H9 (cell line): ENCODE results near the gene AKNAD1. TPM values are rescaled to one million over a fixed set of nuclear protein-coding genes. Genes with fewer than 3 reads are reported as not detected.

Source experiments
- DNase-seq: peaks from one replicate; pipeline ENCODE4 v3.0.0-alpha.2; 2017
- H2AFZ ChIP-seq: one replicate; pipeline ENCODE4 v1.6.1; 2013; ENCODE audit warnings: mild to moderate bottlenecking, low read length, control low read depth, moderate library complexity
- H2AK5ac ChIP-seq: 2 replicates; pipeline ENCODE4 v1.6.1; 2013; ENCODE audit warnings: low read length, control low read depth, mixed read lengths; ENCODE audit not compliant: insufficient read length
- H2BK120ac ChIP-seq: one replicate; pipeline ENCODE4 v1.6.1; 2013; ENCODE audit warnings: low read depth, mild to moderate bottlenecking, low read length, control low read depth, inconsistent platforms; ENCODE audit not compliant: poor library complexity, severe bottlenecking
- H2BK12ac ChIP-seq: 2 replicates; pipeline ENCODE4 v1.6.1; 2013; ENCODE audit warnings: low read length, control low read depth, mixed read lengths, low read depth; ENCODE audit not compliant: insufficient read length
- H2BK15ac ChIP-seq: 2 replicates; pipeline ENCODE4 v1.6.1; 2013; ENCODE audit warnings: low read depth, low read length, control low read depth
- H2BK20ac ChIP-seq: one replicate; pipeline ENCODE4 v1.6.1; 2013; ENCODE audit warnings: low read depth, mild to moderate bottlenecking, low read length, control low read depth, inconsistent platforms; ENCODE audit not compliant: poor library complexity, severe bottlenecking
- H2BK5ac ChIP-seq: 2 replicates; pipeline ENCODE4 v1.6.1; 2013; ENCODE audit warnings: low read length, control low read depth, mixed read lengths; ENCODE audit not compliant: insufficient read length
- H3K14ac ChIP-seq: 2 replicates; pipeline ENCODE4 v1.6.1; 2013; ENCODE audit warnings: low read length, control low read depth; ENCODE audit not compliant: insufficient read depth
- H3K18ac ChIP-seq: 2 replicates; pipeline ENCODE4 v1.6.1; 2013; ENCODE audit warnings: low read depth, mild to moderate bottlenecking, mixed read lengths, low read length, control low read depth; ENCODE audit not compliant: insufficient read length
- H3K23ac ChIP-seq: 2 replicates; pipeline ENCODE4 v1.6.1; 2013; ENCODE audit warnings: low read length, control low read depth, mixed read lengths, low read depth; ENCODE audit not compliant: insufficient read length
- H3K23me2 ChIP-seq: 2 replicates; pipeline ENCODE4 v1.6.1; 2013; ENCODE audit warnings: low read depth, mild to moderate bottlenecking, mixed read lengths, low read length, control low read depth; ENCODE audit not compliant: insufficient read length, poor library complexity, severe bottlenecking
- H3K27ac ChIP-seq: 2 replicates; pipeline ENCODE4 v1.5.1; 2013; ENCODE audit warnings: low read length, control low read depth, mixed read lengths, low read depth; ENCODE audit not compliant: insufficient read length
- H3K27me3 ChIP-seq: 2 replicates; pipeline ENCODE4 v1.6.1; 2013; ENCODE audit warnings: low read length, control low read depth, inconsistent platforms; ENCODE audit not compliant: insufficient read depth
- H3K4ac ChIP-seq: 2 replicates; pipeline ENCODE4 v1.6.1; 2013; ENCODE audit warnings: low read depth, mild to moderate bottlenecking, control low read depth, inconsistent platforms, low read length, moderate library complexity
- H3K4me1 ChIP-seq: 2 replicates; pipeline ENCODE4 v1.6.1; 2013; ENCODE audit warnings: low read length, control low read depth, inconsistent platforms; ENCODE audit not compliant: insufficient read depth
- H3K4me2 ChIP-seq: 2 replicates; pipeline ENCODE4 v1.6.1; 2013; ENCODE audit warnings: low read length, control low read depth, mixed read lengths; ENCODE audit not compliant: insufficient read length, insufficient read depth
- H3K56ac ChIP-seq: 2 replicates; pipeline ENCODE4 v1.6.1; 2013; ENCODE audit warnings: low read depth, mild to moderate bottlenecking, mixed read lengths, low read length, control low read depth; ENCODE audit not compliant: insufficient read length
- H3K79me1 ChIP-seq: 2 replicates; pipeline ENCODE4 v1.6.1; 2013; ENCODE audit warnings: low read depth, mild to moderate bottlenecking, moderate library complexity, low read length, control low read depth, inconsistent platforms; ENCODE audit not compliant: insufficient read depth, poor library complexity, severe bottlenecking
- H3K79me2 ChIP-seq: 2 replicates; pipeline ENCODE4 v1.6.1; 2013; ENCODE audit warnings: low read length, control low read depth, inconsistent platforms; ENCODE audit not compliant: insufficient read depth
- H3K9ac ChIP-seq: 2 replicates; pipeline ENCODE4 v1.6.1; 2013; ENCODE audit warnings: low read length, control low read depth, mixed read lengths; ENCODE audit not compliant: insufficient read length; ENCODE audit errors: extremely low read depth
- H3K9me3 ChIP-seq: one replicate; pipeline ENCODE4 v1.6.1; 2013; ENCODE audit warnings: low read depth, low read length, inconsistent platforms; ENCODE audit not compliant: control insufficient read depth
- H3T11ph ChIP-seq: one replicate; pipeline ENCODE4 v1.6.1; 2013; ENCODE audit warnings: mild to moderate bottlenecking, low read length, control low read depth, inconsistent platforms
- H4K20me1 ChIP-seq: one replicate; pipeline ENCODE4 v1.6.1; 2013; ENCODE audit not compliant: control insufficient read depth, insufficient read length, insufficient read depth
- H4K5ac ChIP-seq: 2 replicates; pipeline ENCODE4 v1.6.1; 2013; ENCODE audit warnings: low read depth, mild to moderate bottlenecking, mixed read lengths, low read length, control low read depth; ENCODE audit not compliant: insufficient read length
- H4K8ac ChIP-seq: replicated peaks from 2 replicates; pipeline ENCODE4 v1.6.1; 2013; ENCODE audit warnings: low read length, control low read depth, mixed read lengths, low read depth; ENCODE audit not compliant: insufficient read length
- H4K91ac ChIP-seq: 2 replicates; pipeline ENCODE4 v1.6.1; 2013; ENCODE audit warnings: low read depth, mild to moderate bottlenecking, moderate library complexity, mixed read lengths, low read length, control low read depth; ENCODE audit not compliant: insufficient read length
- H3K27ac Mint-ChIP-seq, 3 experiments: 2 replicates in 2 of 3; 3 replicates in 1 of 3; pipeline ENCODE4 v1.8.0; 2020 to 2021; ENCODE audit warnings: mixed read lengths in 3 of 3, mild to moderate bottlenecking in 1 of 3, moderate library complexity in 1 of 3
- H3K27me3 Mint-ChIP-seq: 2 replicates; pipeline ENCODE4 v1.8.0; 2021; ENCODE audit warnings: low read depth, mild to moderate bottlenecking, moderate library complexity, mixed read lengths
- H3K36me3 Mint-ChIP-seq, 3 experiments: 2 replicates in 2 of 3; 3 replicates in 1 of 3; pipeline ENCODE4 v1.8.0; 2020 to 2021; ENCODE audit warnings: low read depth in 3 of 3, mixed read lengths in 3 of 3; ENCODE audit not compliant: insufficient read depth in 1 of 3
- H3K4me1 Mint-ChIP-seq, 2 experiments: 2 replicates each; pipeline ENCODE4 v1.8.0; 2020; ENCODE audit warnings: mixed read lengths in 2 of 2
- H3K4me3 Mint-ChIP-seq, 2 experiments: 2 replicates in 1 of 2; 3 replicates in 1 of 2; pipeline ENCODE4 v1.8.0; 2020 to 2021; ENCODE audit warnings: mild to moderate bottlenecking in 2 of 2, mixed read lengths in 2 of 2, moderate library complexity in 1 of 2
- H3K9me3 Mint-ChIP-seq, 2 experiments: 2 replicates in 1 of 2; 3 replicates in 1 of 2; pipeline ENCODE4 v1.8.0; 2020; ENCODE audit warnings: mild to moderate bottlenecking in 2 of 2, mixed read lengths in 2 of 2, moderate library complexity in 1 of 2
- total RNA-seq: library from RNA; stranded (reverse); gene quantifications from 2 replicates; pipeline ENCODE4 v1.2.1, GENCODE V29; 2021
- TF ChIP-seq, protein P1 (sequence below): fragments of 200-600 bp; sonication (generic); conservative IDR thresholded peaks from 3 replicates; pipeline ENCODE4 v1.8.0; 2021; ENCODE audit warnings: antibody characterized with exemption, mild to moderate bottlenecking

Gene AKNAD1
- total RNA-seq, 1 experiment from 2014 or later: not detected

DNA sequence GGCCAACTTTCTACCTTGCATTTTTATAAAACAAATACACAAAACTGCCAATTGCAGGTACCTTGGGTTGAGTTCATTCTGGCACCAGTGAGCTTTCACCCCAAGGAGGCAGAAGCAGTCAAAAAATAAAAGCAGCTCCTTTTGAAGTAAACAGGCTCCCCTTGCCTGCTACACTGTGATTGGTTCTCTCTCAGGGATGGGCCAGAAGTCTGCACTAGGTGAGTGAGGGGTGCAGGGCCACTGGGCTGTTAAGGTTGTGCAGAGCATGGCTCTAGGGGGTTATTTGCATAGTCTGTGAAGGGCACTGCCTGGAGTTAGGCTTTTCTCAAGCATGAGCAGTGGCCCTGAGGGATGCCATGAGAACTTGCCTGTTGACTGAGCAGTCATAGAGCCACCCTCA, 39.1 kb downstream of the AKNAD1 start:
- Histone ChIP-seq H3T11ph (no peak overlapping the region), H2BK15ac (no peak overlapping the region), H3K18ac (no peak overlapping the region), H2BK12ac (no peak overlapping the region), H2BK20ac (no peak overlapping the region), H3K4me2 (no peak overlapping the region), H4K5ac (no peak overlapping the region), H3K79me2 (no peaks in the 10 kb centered on the region), H4K20me1 (no peaks in the 10 kb centered on the region), H2BK5ac (no peak overlapping the region), H3K79me1 (no peaks in the 10 kb centered on the region), H2AFZ (no peak overlapping the region), H3K56ac (no peak overlapping the region), H2BK120ac (no peak overlapping the region), H3K9ac (no peak overlapping the region), H4K91ac (no peak overlapping the region), H3K14ac (no peak overlapping the region), H3K27me3 (no peaks in the 10 kb centered on the region), H2AK5ac (no peak overlapping the region), H3K23me2 (no peaks in the 10 kb centered on the region), H3K27ac (no peak overlapping the region), H3K9me3 (no peaks in the 10 kb centered on the region), H3K23ac (no peak overlapping the region), H3K4ac (no peak overlapping the region), H3K4me1 (no peaks in the 10 kb centered on the region; the same call in 1 of the 2 replicates), H4K8ac (no peak overlapping the region)
- H3K4me3 Mint-ChIP-seq: no peak overlapping the region
- H3K4me1 Mint-ChIP-seq: peaks cover 31 to 33% of the 10 kb centered on the region in 2 experiments
- H3K27ac Mint-ChIP-seq: peak overlapping the region in 2 of 3 experiments; percentile 55 to 72; a peak in 2 of 7 replicates
- TF ChIP-seq, protein P1, sequence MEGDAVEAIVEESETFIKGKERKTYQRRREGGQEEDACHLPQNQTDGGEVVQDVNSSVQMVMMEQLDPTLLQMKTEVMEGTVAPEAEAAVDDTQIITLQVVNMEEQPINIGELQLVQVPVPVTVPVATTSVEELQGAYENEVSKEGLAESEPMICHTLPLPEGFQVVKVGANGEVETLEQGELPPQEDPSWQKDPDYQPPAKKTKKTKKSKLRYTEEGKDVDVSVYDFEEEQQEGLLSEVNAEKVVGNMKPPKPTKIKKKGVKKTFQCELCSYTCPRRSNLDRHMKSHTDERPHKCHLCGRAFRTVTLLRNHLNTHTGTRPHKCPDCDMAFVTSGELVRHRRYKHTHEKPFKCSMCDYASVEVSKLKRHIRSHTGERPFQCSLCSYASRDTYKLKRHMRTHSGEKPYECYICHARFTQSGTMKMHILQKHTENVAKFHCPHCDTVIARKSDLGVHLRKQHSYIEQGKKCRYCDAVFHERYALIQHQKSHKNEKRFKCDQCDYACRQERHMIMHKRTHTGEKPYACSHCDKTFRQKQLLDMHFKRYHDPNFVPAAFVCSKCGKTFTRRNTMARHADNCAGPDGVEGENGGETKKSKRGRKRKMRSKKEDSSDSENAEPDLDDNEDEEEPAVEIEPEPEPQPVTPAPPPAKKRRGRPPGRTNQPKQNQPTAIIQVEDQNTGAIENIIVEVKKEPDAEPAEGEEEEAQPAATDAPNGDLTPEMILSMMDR: no peak
- peaks cover 2% of the 10 kb centered on the region for H3K27me3 Mint-ChIP-seq
- H3K9me3 Mint-ChIP-seq: no peaks in the 10 kb centered on the region; a peak in 1 of 5 replicates
- no peak for DNase-seq
- H3K36me3 Mint-ChIP-seq: 0 out of 7 replicates have a peak, but pooled peaks cover 0 to 3% (median 0%) of the 10 kb centered on the region in 3 experiments
